Astrocyte (in vitro differentiated cells and primary cell): ENCODE results near the gene LRRC3. TPM values are rescaled to one million over a fixed set of nuclear protein-coding genes. Genes with fewer than 3 reads are reported as not detected.
A peak's percentile ranks its signal among the peaks of the same experiment; 100 is the strongest.

Source experiments
- DNase-seq: peaks from one replicate; pipeline ENCODE4 v3.0.0-alpha.2; 2010; ENCODE audit warnings: low read depth
- FAIRE-seq: peaks from 2 replicates; lab custom pipeline; 2011; peaks lifted over from hg19 to GRCh38; lab: Jason Lieb, UNC
- H2AFZ ChIP-seq: 2 replicates; pipeline ENCODE4 v1.6.0; 2012; ENCODE audit warnings: low read depth, low read length, inconsistent platforms
- H3K27ac ChIP-seq: 2 replicates; pipeline ENCODE4 v1.5.1; 2011; ENCODE audit warnings: low read depth, low read length, inconsistent platforms
- H3K27me3 ChIP-seq: 2 replicates; pipeline ENCODE4 v1.6.0; 2011; ENCODE audit warnings: low read length, inconsistent platforms; ENCODE audit not compliant: insufficient read depth
- H3K36me3 ChIP-seq: 2 replicates; pipeline ENCODE4 v1.5.1; 2011; ENCODE audit warnings: low read length, inconsistent platforms; ENCODE audit not compliant: insufficient read depth
- H3K4me1 ChIP-seq: 2 replicates; pipeline ENCODE4 v1.5.1; 2011; ENCODE audit warnings: low read length, inconsistent platforms; ENCODE audit not compliant: insufficient read depth
- H3K4me2 ChIP-seq: 2 replicates; pipeline ENCODE4 v1.6.0; 2012; ENCODE audit warnings: low read length, inconsistent platforms
- H3K4me3 ChIP-seq: 2 replicates; pipeline ENCODE4 v1.5.1; 2011; ENCODE audit warnings: low read depth, mild to moderate bottlenecking, low read length, inconsistent platforms; ENCODE audit not compliant: insufficient read depth
- H3K79me2 ChIP-seq: 2 replicates; pipeline ENCODE4 v1.6.0; 2012; ENCODE audit warnings: mild to moderate bottlenecking, low read length, inconsistent platforms; ENCODE audit not compliant: insufficient read depth
- H3K9ac ChIP-seq: 2 replicates; pipeline ENCODE4 v1.6.0; 2012; ENCODE audit warnings: mild to moderate bottlenecking, low read length, inconsistent platforms
- H3K9me3 ChIP-seq: 2 replicates; pipeline ENCODE4 v1.5.1; 2012; ENCODE audit warnings: low read depth, mild to moderate bottlenecking, low read length, inconsistent platforms; ENCODE audit not compliant: insufficient read depth
- H4K20me1 ChIP-seq: 2 replicates; pipeline ENCODE4 v1.6.0; 2012; ENCODE audit warnings: low read length, inconsistent platforms; ENCODE audit not compliant: insufficient read depth
- H3K27ac Mint-ChIP-seq: one replicate; pipeline ENCODE4 v1.8.0; 2021; ENCODE audit warnings: mild to moderate bottlenecking, mixed read lengths; ENCODE audit not compliant: unreplicated experiment
- H3K27me3 Mint-ChIP-seq: one replicate; pipeline ENCODE4 v1.8.0; 2021; ENCODE audit warnings: low read depth, mixed read lengths; ENCODE audit not compliant: unreplicated experiment
- H3K36me3 Mint-ChIP-seq: one replicate; pipeline ENCODE4 v1.8.0; 2021; ENCODE audit warnings: low read depth, mixed read lengths; ENCODE audit not compliant: unreplicated experiment
- H3K4me1 Mint-ChIP-seq: one replicate; pipeline ENCODE4 v1.8.0; 2021; ENCODE audit warnings: low read depth, mixed read lengths; ENCODE audit not compliant: unreplicated experiment
- H3K4me3 Mint-ChIP-seq: one replicate; pipeline ENCODE4 v1.8.0; 2021; ENCODE audit warnings: mild to moderate bottlenecking, moderate library complexity, mixed read lengths; ENCODE audit not compliant: unreplicated experiment
- H3K9me3 Mint-ChIP-seq: one replicate; pipeline ENCODE4 v1.8.0; 2021; ENCODE audit warnings: mild to moderate bottlenecking, mixed read lengths; ENCODE audit not compliant: unreplicated experiment
- EZH2 ChIP-seq: IDR thresholded peaks from 2 replicates; pipeline ENCODE4 v1.6.1; 2012; ENCODE audit warnings: mild to moderate bottlenecking, low read length, inconsistent platforms; ENCODE audit not compliant: insufficient read depth
- total RNA-seq: library from RNA; stranded (reverse); gene quantifications from 2 replicates; pipeline ENCODE4 v1.2.1, GENCODE V29; 2021
- TF ChIP-seq, protein P1 (sequence below): IDR thresholded peaks from 2 replicates; pipeline ENCODE4 v1.5.1; 2011; ENCODE audit warnings: low read depth, mild to moderate bottlenecking, inconsistent platforms, low read length, moderate library complexity; ENCODE audit not compliant: insufficient read depth

LRRC3 gene
- total RNA-seq, 1 donor from 2014 or later: 5.2 TPM

- H3K9me3 ChIP-seq: no peaks in the 10 kb centered on the region
Observed at GRCh38 chr21:44503901-44504399, 48.6 kb downstream of the LRRC3 start.

DNA sequence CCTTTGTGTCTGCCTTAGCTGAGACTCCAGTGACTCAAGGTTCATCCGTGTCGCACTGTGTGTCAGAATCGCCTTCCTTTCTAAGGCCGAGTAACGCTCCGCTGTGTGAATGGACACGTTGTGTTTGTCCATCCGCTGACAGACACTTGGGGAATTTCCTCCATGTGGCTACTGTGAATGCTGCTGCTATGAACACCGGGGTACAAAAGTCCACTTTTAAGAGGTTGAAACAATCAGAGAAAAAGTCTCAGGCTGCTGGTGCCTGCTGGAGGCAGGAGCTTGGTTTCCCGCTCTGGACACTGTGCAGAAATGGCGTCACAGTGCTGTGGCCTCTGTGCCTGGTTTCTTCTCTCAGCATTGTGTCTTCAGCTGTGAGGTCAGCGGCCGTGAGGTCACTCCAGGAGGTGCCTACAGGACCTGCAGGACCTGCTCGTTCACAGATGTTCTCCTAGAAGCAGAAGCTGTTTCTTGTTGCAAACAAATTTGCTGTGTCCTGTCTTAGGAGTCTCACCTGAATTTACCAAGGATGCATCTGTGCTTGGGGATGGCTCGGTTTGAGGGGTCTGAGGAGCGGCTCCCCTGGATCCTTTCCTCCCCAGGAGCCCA, 50.5 kb downstream of the LRRC3 start:
- no peak for DNase-seq
- H3K27me3 ChIP-seq: peaks cover 2% of the 10 kb centered on the region
- no peaks in the 10 kb centered on the region for H3K9me3 ChIP-seq
- TF ChIP-seq, protein P1, sequence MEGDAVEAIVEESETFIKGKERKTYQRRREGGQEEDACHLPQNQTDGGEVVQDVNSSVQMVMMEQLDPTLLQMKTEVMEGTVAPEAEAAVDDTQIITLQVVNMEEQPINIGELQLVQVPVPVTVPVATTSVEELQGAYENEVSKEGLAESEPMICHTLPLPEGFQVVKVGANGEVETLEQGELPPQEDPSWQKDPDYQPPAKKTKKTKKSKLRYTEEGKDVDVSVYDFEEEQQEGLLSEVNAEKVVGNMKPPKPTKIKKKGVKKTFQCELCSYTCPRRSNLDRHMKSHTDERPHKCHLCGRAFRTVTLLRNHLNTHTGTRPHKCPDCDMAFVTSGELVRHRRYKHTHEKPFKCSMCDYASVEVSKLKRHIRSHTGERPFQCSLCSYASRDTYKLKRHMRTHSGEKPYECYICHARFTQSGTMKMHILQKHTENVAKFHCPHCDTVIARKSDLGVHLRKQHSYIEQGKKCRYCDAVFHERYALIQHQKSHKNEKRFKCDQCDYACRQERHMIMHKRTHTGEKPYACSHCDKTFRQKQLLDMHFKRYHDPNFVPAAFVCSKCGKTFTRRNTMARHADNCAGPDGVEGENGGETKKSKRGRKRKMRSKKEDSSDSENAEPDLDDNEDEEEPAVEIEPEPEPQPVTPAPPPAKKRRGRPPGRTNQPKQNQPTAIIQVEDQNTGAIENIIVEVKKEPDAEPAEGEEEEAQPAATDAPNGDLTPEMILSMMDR: no peak
- TF ChIP-seq EZH2: no peak
- H3K36me3 ChIP-seq: no peaks in the 10 kb centered on the region
- no peak for FAIRE-seq
- H3K4me2 ChIP-seq: no peak overlapping the region
- Mint-ChIP-seq H3K9me3 (no peaks in the 10 kb centered on the region), H3K4me1 (peaks cover 4% of the 10 kb centered on the region), H3K36me3 (peaks cover 1% of the 10 kb centered on the region), H3K27me3 (peaks cover 28% of the 10 kb centered on the region), H3K4me3 (no peak overlapping the region), H3K27ac (no peak overlapping the region)
- H4K20me1 ChIP-seq: no peaks in the 10 kb centered on the region
- H3K4me1 ChIP-seq: no peaks in the 10 kb centered on the region
- H3K9ac ChIP-seq: no peak overlapping the region
- no peak overlapping the region for H3K4me3 ChIP-seq
- peak overlapping the region; percentile 34 for H2AFZ ChIP-seq
- H3K27ac ChIP-seq: no peak overlapping the region
- H3K79me2 ChIP-seq: no peaks in the 10 kb centered on the region

More at GRCh38 chr21:44503901-44504399, 48.6 kb downstream of the LRRC3 start:
- TF ChIP-seq, protein P1: no peak
- TF ChIP-seq EZH2: no peak
- Histone ChIP-seq H3K4me1 (no peaks in the 10 kb centered on the region), H3K27ac (no peak overlapping the region), H3K4me2 (no peak overlapping the region), H3K27me3 (peaks cover 2% of the 10 kb centered on the region), H2AFZ (no peak overlapping the region), H3K4me3 (no peak overlapping the region), H3K36me3 (no peaks in the 10 kb centered on the region), H4K20me1 (no peaks in the 10 kb centered on the region), H3K9ac (no peak overlapping the region), H3K79me2 (no peaks in the 10 kb centered on the region)
- Mint-ChIP-seq H3K27ac (no peak overlapping the region), H3K36me3 (no peaks in the 10 kb centered on the region), H3K4me3 (no peak overlapping the region), H3K27me3 (peaks cover 27% of the 10 kb centered on the region), H3K4me1 (peaks cover 4% of the 10 kb centered on the region), H3K9me3 (no peaks in the 10 kb centered on the region)
- DNase-seq (no peak), FAIRE-seq (no peak)
